Nephron progenitor cell (in vitro differentiated cells): ENCODE measurements around the gene SGK2.
"Not testable (repeated sequence)": the region's sequence is repeated elsewhere in the genome, so short reads cannot be mapped to it uniquely, and the experiment has no call there.

Source experiments
- DNase-seq: peaks from one replicate; pipeline ENCODE4 v3.0.0; 2021
- H3K27ac Mint-ChIP-seq: 2 replicates; pipeline ENCODE4 v1.8.0; 2021; ENCODE audit warnings: mild to moderate bottlenecking, moderate library complexity, mixed read lengths
- H3K27me3 Mint-ChIP-seq: 2 replicates; pipeline ENCODE4 v1.8.0; 2021; ENCODE audit warnings: mild to moderate bottlenecking, low read depth, mixed read lengths; ENCODE audit not compliant: poor library complexity
- H3K36me3 Mint-ChIP-seq: 2 replicates; pipeline ENCODE4 v1.8.0; 2021; ENCODE audit warnings: low read depth, mixed read lengths
- H3K4me1 Mint-ChIP-seq: 2 replicates; pipeline ENCODE4 v1.8.0; 2021; ENCODE audit warnings: mixed read lengths
- H3K4me3 Mint-ChIP-seq: 2 replicates; pipeline ENCODE4 v1.8.0; 2021; ENCODE audit warnings: mild to moderate bottlenecking, moderate library complexity, mixed read lengths
- H3K9me3 Mint-ChIP-seq: 2 replicates; pipeline ENCODE4 v1.8.0; 2021; ENCODE audit warnings: mild to moderate bottlenecking, moderate library complexity, mixed read lengths
- TF ChIP-seq, protein P1 (sequence below): fragments of 200-600 bp; sonication (generic); IDR thresholded peaks from 2 replicates; pipeline ENCODE4 v1.5.0; 2021; ENCODE audit warnings: antibody characterized with exemption

SGK2 gene

GRCh38 chr20:43579861-43580793 lies 21.3 kb downstream of the SGK2 start:
- no peak overlapping the region for H3K4me3 Mint-ChIP-seq
- DNase-seq: no peak
- H3K9me3 Mint-ChIP-seq: no peaks in the 10 kb centered on the region
- TF ChIP-seq, protein P1, sequence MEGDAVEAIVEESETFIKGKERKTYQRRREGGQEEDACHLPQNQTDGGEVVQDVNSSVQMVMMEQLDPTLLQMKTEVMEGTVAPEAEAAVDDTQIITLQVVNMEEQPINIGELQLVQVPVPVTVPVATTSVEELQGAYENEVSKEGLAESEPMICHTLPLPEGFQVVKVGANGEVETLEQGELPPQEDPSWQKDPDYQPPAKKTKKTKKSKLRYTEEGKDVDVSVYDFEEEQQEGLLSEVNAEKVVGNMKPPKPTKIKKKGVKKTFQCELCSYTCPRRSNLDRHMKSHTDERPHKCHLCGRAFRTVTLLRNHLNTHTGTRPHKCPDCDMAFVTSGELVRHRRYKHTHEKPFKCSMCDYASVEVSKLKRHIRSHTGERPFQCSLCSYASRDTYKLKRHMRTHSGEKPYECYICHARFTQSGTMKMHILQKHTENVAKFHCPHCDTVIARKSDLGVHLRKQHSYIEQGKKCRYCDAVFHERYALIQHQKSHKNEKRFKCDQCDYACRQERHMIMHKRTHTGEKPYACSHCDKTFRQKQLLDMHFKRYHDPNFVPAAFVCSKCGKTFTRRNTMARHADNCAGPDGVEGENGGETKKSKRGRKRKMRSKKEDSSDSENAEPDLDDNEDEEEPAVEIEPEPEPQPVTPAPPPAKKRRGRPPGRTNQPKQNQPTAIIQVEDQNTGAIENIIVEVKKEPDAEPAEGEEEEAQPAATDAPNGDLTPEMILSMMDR: no peak
- peaks cover 5% of the 10 kb centered on the region for H3K27me3 Mint-ChIP-seq
- H3K4me1 Mint-ChIP-seq: peaks cover 9% of the 10 kb centered on the region
- H3K36me3 Mint-ChIP-seq: no peaks in the 10 kb centered on the region
- H3K27ac Mint-ChIP-seq: no peak overlapping the region

DNA sequence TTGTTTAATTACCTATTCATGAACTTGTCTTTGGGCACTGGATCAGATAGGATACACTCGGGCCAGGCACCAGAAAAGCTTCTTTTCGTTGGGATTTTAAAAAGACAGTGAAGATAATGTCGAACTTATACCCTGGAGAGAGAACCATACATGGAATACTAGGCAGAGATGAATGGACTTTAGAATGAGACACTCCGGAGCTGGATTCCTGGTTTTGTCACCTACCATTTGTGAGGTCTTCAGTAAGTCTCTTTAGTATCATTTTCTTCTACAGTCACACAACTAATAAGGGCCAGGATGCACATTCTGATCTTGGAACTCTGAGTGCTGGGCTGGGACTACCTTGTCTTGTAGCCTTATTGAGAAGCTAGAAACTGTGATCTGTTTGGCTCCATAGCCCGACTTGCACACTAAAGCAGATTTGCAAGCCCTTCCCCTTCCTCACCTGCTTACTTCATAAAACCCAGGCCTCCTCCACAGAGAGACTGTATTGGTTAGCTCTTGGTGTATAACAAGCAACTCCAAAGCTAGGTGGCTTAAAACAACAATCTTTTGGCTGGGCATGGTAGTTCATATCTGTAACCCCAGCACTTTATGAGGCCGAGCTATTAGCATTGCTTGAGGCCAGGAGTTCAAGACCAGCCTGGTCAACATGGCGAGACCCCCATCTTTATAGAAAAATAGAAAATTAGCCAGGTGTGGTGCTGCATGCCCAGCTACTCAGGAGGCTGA lies 24.5 kb downstream of the SGK2 start:
- TF ChIP-seq, protein P1: no peak
- Mint-ChIP-seq H3K27me3 (peaks cover 5% of the 10 kb centered on the region), H3K36me3 (no peaks in the 10 kb centered on the region), H3K27ac (no peak overlapping the region), H3K4me3 (no peak overlapping the region), H3K4me1 (peaks cover 9% of the 10 kb centered on the region), H3K9me3 (no peaks in the 10 kb centered on the region)
- DNase-seq: no peak

GRCh38 chr20:43583982-43584432 lies 25.2 kb downstream of the SGK2 start:
- no peaks in the 10 kb centered on the region for H3K36me3 Mint-ChIP-seq
- no peak overlapping the region for H3K27ac Mint-ChIP-seq
- H3K4me3 Mint-ChIP-seq: no peak overlapping the region
- H3K27me3 Mint-ChIP-seq: peaks cover 5% of the 10 kb centered on the region
- no peaks in the 10 kb centered on the region for H3K9me3 Mint-ChIP-seq
- peaks cover 9% of the 10 kb centered on the region for H3K4me1 Mint-ChIP-seq
- DNase-seq: no peak
- TF ChIP-seq, protein P1: no peak

- Mint-ChIP-seq H3K4me1 (peaks cover 9% of the 10 kb centered on the region), H3K36me3 (no peaks in the 10 kb centered on the region), H3K27me3 (peaks cover 5% of the 10 kb centered on the region), H3K27ac (peak overlapping the region; percentile 46), H3K9me3 (no peaks in the 10 kb centered on the region), H3K4me3 (no peak overlapping the region)
- TF ChIP-seq, protein P1: no peak
- DNase-seq: no peak
These were observed 25.8 kb downstream of the SGK2 start for GRCh38 chr20:43584448-43585136.

DNA sequence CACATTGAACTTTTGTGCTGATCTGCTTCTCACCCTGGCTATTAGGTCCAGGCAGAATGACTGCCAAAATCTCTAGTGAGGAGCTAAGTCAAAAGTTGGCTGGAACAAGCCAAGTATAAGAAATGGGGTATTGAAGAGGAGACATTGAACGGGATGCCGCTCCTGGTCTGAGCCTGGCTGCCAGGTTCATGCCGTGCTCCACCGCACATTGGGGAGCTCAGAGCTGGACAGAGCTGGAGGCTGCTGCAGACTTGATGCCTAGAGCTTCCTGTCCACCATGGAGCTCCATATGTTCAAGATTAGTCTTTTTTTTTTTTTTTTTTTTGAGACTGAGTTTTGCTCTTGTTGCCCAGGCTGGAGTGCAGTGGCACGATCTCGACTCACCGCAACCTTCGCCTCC lies 27.8 kb downstream of the SGK2 start:
- Mint-ChIP-seq H3K36me3 (no peaks in the 10 kb centered on the region), H3K4me1 (peaks cover 27% of the 10 kb centered on the region), H3K27me3 (peaks cover 5% of the 10 kb centered on the region), H3K4me3 (no peak overlapping the region), H3K27ac (no peak overlapping the region), H3K9me3 (no peaks in the 10 kb centered on the region)
- no peak for DNase-seq
- TF ChIP-seq, protein P1: no peak

- DNase-seq, H3K4me3 Mint-ChIP-seq, H3K27me3 Mint-ChIP-seq, H3K27ac Mint-ChIP-seq, H3K36me3 Mint-ChIP-seq, H3K9me3 Mint-ChIP-seq: not testable (repeated sequence)
- peaks cover 30% of the 10 kb centered on the region for H3K4me1 Mint-ChIP-seq
These were observed 29.7 kb downstream of the SGK2 start for GRCh38 chr20:43588526-43588925.
